Measurements from ENCODE around the gene DDX51.
"Not testable (repeated sequence)": the region's sequence is repeated elsewhere in the genome, so short reads cannot be mapped to it uniquely, and the experiment has no call there.

The DDX51 gene

GRCh38 chr12:132140501-132140900 is 3.6 kb downstream of the DDX51 start:
- DNase-seq (ENCODE audit: low spot score) = no peak

- DNase-seq (ENCODE audit: low spot score) = no peak
Observed at GRCh38 chr12:132139912-132140311, 4.2 kb downstream of the DDX51 start.

GRCh38 chr12:132138941-132139871 is 4.9 kb downstream of the DDX51 start:
- DNase-seq (ENCODE audit: low spot score) = no peak

- no peak for DNase-seq (ENCODE audit: low spot score)
Observed at GRCh38 chr12:132137483-132138125, 6.5 kb downstream of the DDX51 start.

GRCh38 chr12:132136226-132136625 is 7.9 kb downstream of the DDX51 start:
- not testable (repeated sequence) for DNase-seq (ENCODE audit: low spot score)

- not testable (repeated sequence) for DNase-seq (ENCODE audit: low spot score)
Observed at GRCh38 chr12:132134653-132135183, 9.4 kb downstream of the DDX51 start.

- DNase-seq (ENCODE audit: low spot score) = no peak
Observed at GRCh38 chr12:132133952-132134652, 10.0 kb downstream of the DDX51 start.

GRCh38 chr12:132132609-132133430 is 11.3 kb downstream of the DDX51 start:
- DNase-seq (ENCODE audit: low spot score) = no peak

GRCh38 chr12:132131952-132132351 is 12.2 kb downstream of the DDX51 start:
- DNase-seq (ENCODE audit: low spot score) = no peak

GRCh38 chr12:132131229-132131628 is 12.9 kb downstream of the DDX51 start:
- DNase-seq (ENCODE audit: low spot score) = no peak

GRCh38 chr12:132130690-132131089 is 13.4 kb downstream of the DDX51 start:
- DNase-seq (ENCODE audit: low spot score) = no peak

GRCh38 chr12:132129007-132129406 is 15.1 kb downstream of the DDX51 start:
- no peak for DNase-seq (ENCODE audit: low spot score)

- DNase-seq (ENCODE audit: low spot score) = no peak
Observed at GRCh38 chr12:132127041-132127440, 17.1 kb downstream of the DDX51 start.

- DNase-seq (ENCODE audit: low spot score) = no peak
Observed at GRCh38 chr12:132125736-132126135, 18.4 kb downstream of the DDX51 start.

GRCh38 chr12:132124766-132125425 is 19.2 kb downstream of the DDX51 start:
- no peak for DNase-seq (ENCODE audit: low spot score)

GRCh38 chr12:132123970-132124765 is 20.0 kb downstream of the DDX51 start:
- DNase-seq (ENCODE audit: low spot score) = no peak

GRCh38 chr12:132121283-132121682 is 22.8 kb downstream of the DDX51 start:
- no peak for DNase-seq (ENCODE audit: low spot score)

GRCh38 chr12:132118876-132119275 is 25.2 kb downstream of the DDX51 start:
- no peak for DNase-seq (ENCODE audit: low spot score)

- DNase-seq (ENCODE audit: low spot score) = no peak
Observed at GRCh38 chr12:132117558-132117875, 26.6 kb downstream of the DDX51 start.
